ENCODE results near the gene TRIM54.
"Not testable (repeated sequence)": the region's sequence is repeated elsewhere in the genome, so short reads cannot be mapped to it uniquely, and the experiment has no call there.

TRIM54 gene

GRCh38 chr2:27316655-27317412 is 34.6 kb downstream of the TRIM54 start:
- DNase-seq, result peak; percentile 18

GRCh38 chr2:27319839-27320238 is 37.6 kb downstream of the TRIM54 start:
- DNase-seq, result not testable (repeated sequence)

- peak; percentile 37 for DNase-seq
These were observed 38.8 kb downstream of the TRIM54 start for GRCh38 chr2:27320958-27321543.

GRCh38 chr2:27322301-27322765 is 40.1 kb downstream of the TRIM54 start:
- DNase-seq, result no peak

- DNase-seq, result peak; percentile 92
These were observed 40.8 kb downstream of the TRIM54 start, which contains the start of gene MPV17 for GRCh38 chr2:27322766-27323595. Gene MPV17 (minus strand): TSS chr2:27323097. CDS start chr2:27322517, 580 bp downstream.

- no peak for DNase-seq
These were observed 41.5 kb downstream of the TRIM54 start for GRCh38 chr2:27323596-27324285.

- no peak for DNase-seq
These were observed 42.5 kb downstream of the TRIM54 start for GRCh38 chr2:27324720-27325119.

GRCh38 chr2:27335311-27335710 is 53.1 kb downstream of the TRIM54 start:
- no peak for DNase-seq

- no peak for DNase-seq
These were observed 53.9 kb downstream of the TRIM54 start for GRCh38 chr2:27336173-27336572.

- no peak for DNase-seq
These were observed 65.4 kb downstream of the TRIM54 start for GRCh38 chr2:27347641-27348040.

- no peak for DNase-seq
These were observed 68.0 kb downstream of the TRIM54 start for GRCh38 chr2:27350106-27350693.

- DNase-seq, result no peak
These were observed 69.8 kb downstream of the TRIM54 start for GRCh38 chr2:27351802-27352598.

- DNase-seq, result not testable (repeated sequence)
These were observed 71.1 kb downstream of the TRIM54 start for GRCh38 chr2:27353386-27353761.

GRCh38 chr2:27353762-27354596 is 71.8 kb downstream of the TRIM54 start:
- DNase-seq, result no peak

- no peak for DNase-seq
These were observed 72.3 kb downstream of the TRIM54 start for GRCh38 chr2:27354597-27354927.

GRCh38 chr2:27356056-27356381 is 73.8 kb downstream of the TRIM54 start:
- DNase-seq, result peak; percentile 75

- DNase-seq, result peak; percentile 99
These were observed 74.4 kb downstream of the TRIM54 start, which contains the start of gene GTF3C2 for GRCh38 chr2:27356382-27357181. Gene GTF3C2 (minus strand): TSS chr2:27356764. CDS start chr2:27343554, 13,210 bp downstream.

All from NCI-H146 (cell line).